Measurements from ENCODE around the gene OR2A14.

DNA sequence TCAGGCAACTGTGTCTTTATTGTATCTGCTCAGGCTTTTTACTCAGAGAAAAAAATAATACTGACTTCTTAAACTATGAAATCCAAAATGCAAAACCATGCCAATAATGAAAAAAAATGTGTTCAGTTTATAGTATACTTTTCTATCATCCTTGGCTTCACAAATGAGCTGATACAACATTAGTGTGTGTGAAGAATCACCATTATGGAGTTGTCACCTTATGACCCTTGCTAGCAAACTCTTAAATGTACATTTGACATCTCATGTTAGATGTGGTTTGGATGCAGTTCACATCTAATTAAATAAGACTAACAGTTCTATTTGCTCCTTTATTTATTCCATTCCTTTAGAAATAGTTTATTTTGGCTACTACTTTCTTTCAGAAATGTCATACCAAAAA lies 17.8 kb upstream of the OR2A14 start:
- TF ChIP-seq, protein P1, sequence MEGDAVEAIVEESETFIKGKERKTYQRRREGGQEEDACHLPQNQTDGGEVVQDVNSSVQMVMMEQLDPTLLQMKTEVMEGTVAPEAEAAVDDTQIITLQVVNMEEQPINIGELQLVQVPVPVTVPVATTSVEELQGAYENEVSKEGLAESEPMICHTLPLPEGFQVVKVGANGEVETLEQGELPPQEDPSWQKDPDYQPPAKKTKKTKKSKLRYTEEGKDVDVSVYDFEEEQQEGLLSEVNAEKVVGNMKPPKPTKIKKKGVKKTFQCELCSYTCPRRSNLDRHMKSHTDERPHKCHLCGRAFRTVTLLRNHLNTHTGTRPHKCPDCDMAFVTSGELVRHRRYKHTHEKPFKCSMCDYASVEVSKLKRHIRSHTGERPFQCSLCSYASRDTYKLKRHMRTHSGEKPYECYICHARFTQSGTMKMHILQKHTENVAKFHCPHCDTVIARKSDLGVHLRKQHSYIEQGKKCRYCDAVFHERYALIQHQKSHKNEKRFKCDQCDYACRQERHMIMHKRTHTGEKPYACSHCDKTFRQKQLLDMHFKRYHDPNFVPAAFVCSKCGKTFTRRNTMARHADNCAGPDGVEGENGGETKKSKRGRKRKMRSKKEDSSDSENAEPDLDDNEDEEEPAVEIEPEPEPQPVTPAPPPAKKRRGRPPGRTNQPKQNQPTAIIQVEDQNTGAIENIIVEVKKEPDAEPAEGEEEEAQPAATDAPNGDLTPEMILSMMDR (IDR thresholded peaks at IDR 0.05; ENCODE audit: low read depth, low read length) = no peak
- no peak for TF ChIP-seq EZH2phosphoT487 (IDR thresholded peaks at IDR 0.05; ENCODE audit: low read depth)
